Erythroblast (primary cell): ENCODE measurements around the gene TBCD.

Experiments used
- GATA1 ChIP-seq: IDR thresholded peaks from 2 replicates; pipeline ENCODE4 v1.6.1; 2011; ENCODE audit warnings: low read depth, mild to moderate bottlenecking, control low read depth, low read length, moderate library complexity
- POLR2A ChIP-seq: IDR thresholded peaks from 2 replicates; pipeline ENCODE4 v1.6.1; 2011; ENCODE audit warnings: mild to moderate bottlenecking, low read length

GRCh38 chr17:82872591-82873520 lies 121.0 kb downstream of the TBCD start:
- TF ChIP-seq POLR2A (no peak), GATA1 (no peak)
